ENCODE data around the gene SH2D4B.

SH2D4B gene

GRCh38 chr10:80501381-80501912, 36.3 kb upstream of the SH2D4B start:
- no peak for TF ChIP-seq CTCF (IDR thresholded peaks at IDR 0.05; ENCODE audit: control insufficient read depth, extremely low read depth, insufficient read depth)
- DNase-seq (ENCODE audit: low read depth) = no peak
- H3K4me3 ChIP-seq (ENCODE audit: low read depth, low read length) = no peak overlapping the region

- TF ChIP-seq CTCF (IDR thresholded peaks at IDR 0.05; ENCODE audit: control insufficient read depth, extremely low read depth, insufficient read depth) = no peak
- DNase-seq (ENCODE audit: low read depth) = no peak
- no peak overlapping the region for H3K4me3 ChIP-seq (ENCODE audit: low read depth, low read length)
Measured at GRCh38 chr10:80501913-80502521, 35.7 kb upstream of the SH2D4B start.

GRCh38 chr10:80502621-80503583, 34.8 kb upstream of the SH2D4B start:
- H3K4me3 ChIP-seq (ENCODE audit: low read depth, low read length) = no peak overlapping the region
- no peak for TF ChIP-seq CTCF (IDR thresholded peaks at IDR 0.05; ENCODE audit: control insufficient read depth, extremely low read depth, insufficient read depth)
- no peak for DNase-seq (ENCODE audit: low read depth)

DNA sequence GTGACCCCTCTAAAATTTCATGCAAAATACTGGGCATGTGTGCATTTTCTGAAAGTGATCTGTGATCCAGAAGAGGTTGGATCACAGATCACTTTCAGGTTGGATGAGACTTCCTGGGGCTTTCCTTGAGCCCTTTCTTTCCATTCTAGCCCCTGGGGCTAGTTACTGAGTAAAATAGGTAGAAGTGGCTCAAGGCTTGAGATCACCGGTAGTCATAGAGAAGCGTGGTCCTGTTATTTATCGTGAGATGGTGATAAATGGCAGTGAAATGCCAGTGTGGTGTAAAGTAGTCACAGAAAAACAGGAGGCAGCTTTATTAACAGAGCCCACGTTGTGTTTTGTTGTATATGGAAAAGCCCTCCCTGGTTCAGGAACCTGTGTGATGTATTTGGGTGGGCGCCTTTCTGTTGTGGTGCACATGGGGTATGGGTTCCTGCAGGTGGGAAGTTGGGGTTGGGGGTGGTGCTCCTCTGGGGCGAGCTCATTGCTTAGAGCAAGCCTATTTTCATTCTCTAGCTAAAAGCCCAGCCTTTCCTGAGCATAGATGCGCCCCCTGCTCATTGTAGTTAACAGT, 34.0 kb upstream of the SH2D4B start:
- DNase-seq (ENCODE audit: low read depth) = no peak
- no peak overlapping the region for H3K4me3 ChIP-seq (ENCODE audit: low read depth, low read length)
- no peak for TF ChIP-seq CTCF (IDR thresholded peaks at IDR 0.05; ENCODE audit: control insufficient read depth, extremely low read depth, insufficient read depth)

GRCh38 chr10:80504158-80504811, 33.4 kb upstream of the SH2D4B start:
- no peak for DNase-seq (ENCODE audit: low read depth)
- TF ChIP-seq CTCF (IDR thresholded peaks at IDR 0.05; ENCODE audit: control insufficient read depth, extremely low read depth, insufficient read depth) = no peak
- no peak overlapping the region for H3K4me3 ChIP-seq (ENCODE audit: low read depth, low read length)

DNA sequence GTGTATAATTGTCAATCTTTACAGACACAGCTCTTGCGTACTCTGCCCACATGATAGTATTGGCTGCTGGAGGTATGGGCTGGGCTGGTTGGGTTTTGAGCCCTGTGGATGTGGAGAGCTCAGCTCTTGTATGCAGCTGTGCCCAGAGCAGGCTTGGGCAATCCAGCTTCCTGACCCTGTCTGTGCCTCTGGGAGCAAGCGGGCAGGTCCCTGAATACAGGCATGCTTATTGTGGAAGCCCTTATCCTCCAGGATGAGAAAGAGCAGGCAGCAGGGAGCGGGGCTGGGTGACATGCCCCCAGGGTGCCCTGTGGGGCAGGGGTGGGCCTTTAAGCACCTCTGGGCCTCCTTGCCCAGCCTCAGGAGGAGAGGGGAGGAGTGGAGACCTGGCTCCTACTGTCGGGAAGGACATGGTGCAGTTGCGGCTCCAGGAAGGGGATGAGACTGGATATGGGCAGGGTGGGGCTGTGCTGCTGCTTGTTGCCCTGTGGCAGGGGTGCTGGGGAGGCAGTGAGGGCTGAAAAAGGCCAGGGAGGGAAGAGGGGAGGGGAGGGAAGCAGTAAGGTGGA, 32.7 kb upstream of the SH2D4B start:
- no peak for DNase-seq (ENCODE audit: low read depth)
- H3K4me3 ChIP-seq (ENCODE audit: low read depth, low read length) = no peak overlapping the region
- no peak for TF ChIP-seq CTCF (IDR thresholded peaks at IDR 0.05; ENCODE audit: control insufficient read depth, extremely low read depth, insufficient read depth)

All from LNCaP clone FGC (cell line).